Astrocyte (in vitro differentiated cells and primary cell): ENCODE measurements around the gene CAP1.

Experiments
- EZH2 ChIP-seq: IDR thresholded peaks from 2 replicates; pipeline ENCODE4 v1.6.1; 2012; ENCODE audit warnings: mild to moderate bottlenecking, low read length, inconsistent platforms; ENCODE audit not compliant: insufficient read depth
- TF ChIP-seq, protein P1 (sequence below): IDR thresholded peaks from 2 replicates; pipeline ENCODE4 v1.5.1; 2011; ENCODE audit warnings: low read depth, mild to moderate bottlenecking, inconsistent platforms, low read length, moderate library complexity; ENCODE audit not compliant: insufficient read depth

DNA sequence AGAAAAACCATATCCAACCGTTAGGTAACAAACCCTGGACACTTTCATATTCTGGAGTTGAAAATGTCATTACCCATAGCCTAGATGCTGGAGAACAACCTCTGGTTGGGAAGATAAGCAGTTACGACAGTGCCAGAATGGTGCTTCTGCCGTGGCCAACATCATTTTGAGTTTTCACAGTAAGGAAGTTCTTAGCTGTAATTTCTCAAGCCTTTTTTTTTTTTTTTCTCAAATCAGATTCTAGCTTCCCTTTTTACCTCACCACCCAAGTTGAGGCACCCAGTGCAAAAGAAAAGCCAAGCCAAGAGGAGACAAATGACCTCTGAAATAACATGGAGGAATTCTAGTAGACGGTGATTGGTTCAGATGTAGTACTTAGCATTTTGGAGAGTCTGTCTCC lies 34.7 kb downstream of the CAP1 start:
- TF ChIP-seq, protein P1, sequence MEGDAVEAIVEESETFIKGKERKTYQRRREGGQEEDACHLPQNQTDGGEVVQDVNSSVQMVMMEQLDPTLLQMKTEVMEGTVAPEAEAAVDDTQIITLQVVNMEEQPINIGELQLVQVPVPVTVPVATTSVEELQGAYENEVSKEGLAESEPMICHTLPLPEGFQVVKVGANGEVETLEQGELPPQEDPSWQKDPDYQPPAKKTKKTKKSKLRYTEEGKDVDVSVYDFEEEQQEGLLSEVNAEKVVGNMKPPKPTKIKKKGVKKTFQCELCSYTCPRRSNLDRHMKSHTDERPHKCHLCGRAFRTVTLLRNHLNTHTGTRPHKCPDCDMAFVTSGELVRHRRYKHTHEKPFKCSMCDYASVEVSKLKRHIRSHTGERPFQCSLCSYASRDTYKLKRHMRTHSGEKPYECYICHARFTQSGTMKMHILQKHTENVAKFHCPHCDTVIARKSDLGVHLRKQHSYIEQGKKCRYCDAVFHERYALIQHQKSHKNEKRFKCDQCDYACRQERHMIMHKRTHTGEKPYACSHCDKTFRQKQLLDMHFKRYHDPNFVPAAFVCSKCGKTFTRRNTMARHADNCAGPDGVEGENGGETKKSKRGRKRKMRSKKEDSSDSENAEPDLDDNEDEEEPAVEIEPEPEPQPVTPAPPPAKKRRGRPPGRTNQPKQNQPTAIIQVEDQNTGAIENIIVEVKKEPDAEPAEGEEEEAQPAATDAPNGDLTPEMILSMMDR = no peak
- no peak for TF ChIP-seq EZH2
